ENCODE measurements around the gene FSD1L. TPM values are rescaled to one million over a fixed set of nuclear protein-coding genes. Genes with fewer than 3 reads are reported as not detected.
A peak's percentile ranks its signal among the peaks of the same experiment; 100 is the strongest.

FSD1L gene
- total RNA-seq, 1 experiment from 2014 or later, result 5.5 TPM

- no peak overlapping the region for H2BK20ac ChIP-seq (ENCODE audit: low read depth, low read length, poor library complexity, severe bottlenecking)
- Mint-ChIP-seq H3K36me3 (ENCODE audit: insufficient read depth in 1 of 3, low read depth in 3 of 3) (no peaks in the 10 kb centered on the region; a peak in 1 of 7 replicates), H3K9me3 (no peaks in the 10 kb centered on the region), H3K4me3 (no peak overlapping the region), H3K27me3 (ENCODE audit: low read depth) (no peaks in the 10 kb centered on the region), H3K4me1 (peaks cover 7 to 8% of the 10 kb centered on the region in 2 experiments), H3K27ac (peak overlapping the region in 1 of 3 experiments; percentile 56; a peak in 3 of 7 replicates)
- H3K23ac ChIP-seq (ENCODE audit: insufficient read length, low read depth, low read length), result no peak overlapping the region
- H3K27ac ChIP-seq (ENCODE audit: insufficient read length, low read depth, low read length), result no peak overlapping the region
- no peak overlapping the region for H4K91ac ChIP-seq (ENCODE audit: insufficient read length, low read depth, low read length)
- no peak overlapping the region for H3K18ac ChIP-seq (ENCODE audit: insufficient read length, low read depth, low read length)
- no peaks in the 10 kb centered on the region for H3K23me2 ChIP-seq (ENCODE audit: insufficient read length, low read depth, low read length, poor library complexity, severe bottlenecking)
- H3K14ac ChIP-seq (ENCODE audit: insufficient read depth, low read length), result no peak overlapping the region
- no peak for TF ChIP-seq CTCF (conservative IDR thresholded peaks at IDR 0.05)
- H2BK120ac ChIP-seq (ENCODE audit: low read depth, low read length, poor library complexity, severe bottlenecking), result no peak overlapping the region
- no peak overlapping the region for H2BK5ac ChIP-seq (ENCODE audit: insufficient read length, low read length)
- H3K9me3 ChIP-seq (ENCODE audit: control insufficient read depth, low read depth, low read length), result no peaks in the 10 kb centered on the region
- no peaks in the 10 kb centered on the region for H3K27me3 ChIP-seq (ENCODE audit: insufficient read depth, low read length)
- H2AFZ ChIP-seq (ENCODE audit: low read length), result no peak overlapping the region
- H4K5ac ChIP-seq (ENCODE audit: insufficient read length, low read depth, low read length), result no peak overlapping the region
- no peak overlapping the region for H3K56ac ChIP-seq (ENCODE audit: insufficient read length, low read depth, low read length)
- H3K4me2 ChIP-seq (ENCODE audit: insufficient read depth, insufficient read length, low read length), result no peak overlapping the region
- no peak overlapping the region for H4K8ac ChIP-seq (replicated peaks; ENCODE audit: insufficient read length, low read depth, low read length)
- no peak overlapping the region for H3K4ac ChIP-seq (ENCODE audit: low read depth, low read length)
- H2BK15ac ChIP-seq (ENCODE audit: low read depth, low read length), result no peak overlapping the region
- no peaks in the 10 kb centered on the region for H3K79me2 ChIP-seq (ENCODE audit: insufficient read depth, low read length)
- no peaks in the 10 kb centered on the region for H4K20me1 ChIP-seq (ENCODE audit: control insufficient read depth, insufficient read depth, insufficient read length)
- no peak for DNase-seq
- H3T11ph ChIP-seq (ENCODE audit: low read length), result no peak overlapping the region
- no peak overlapping the region for H2AK5ac ChIP-seq (ENCODE audit: insufficient read length, low read length)
- H3K4me1 ChIP-seq (ENCODE audit: insufficient read depth, low read length), result no peaks in the 10 kb centered on the region
- H3K9ac ChIP-seq (ENCODE audit: extremely low read depth, insufficient read length, low read length), result no peak overlapping the region
- no peaks in the 10 kb centered on the region for H3K79me1 ChIP-seq (ENCODE audit: insufficient read depth, low read depth, low read length, poor library complexity, severe bottlenecking)
- H2BK12ac ChIP-seq (ENCODE audit: insufficient read length, low read depth, low read length), result no peak overlapping the region
Measured at GRCh38 chr9:105503881-105504280, 56.0 kb downstream of the FSD1L start.

Measured in H9 (cell line).